Activated naive CD4-positive, alpha-beta T cell treated with anti-CD3 and anti-CD28 coated beads for 36 hours (primary cell): ENCODE results near the gene POLR2M. TPM values are rescaled to one million over a fixed set of nuclear protein-coding genes. Genes with fewer than 3 reads are reported as not detected.
A peak's percentile ranks its signal among the peaks of the same experiment; 100 is the strongest.

ENCODE experiments used
- CTCF ChIA-PET: fragments of 350-600 bp; sonication (Branson Sonifier 250); formaldehyde crosslinking; loops from one replicate; lab custom pipeline; 2021; ENCODE audit warnings: antibody characterized with exemption; lab: Charles Lee
- DNase-seq: peaks from one replicate; pipeline ENCODE4 v3.0.0-alpha.2; 2020
- H3K27ac Mint-ChIP-seq: one replicate; pipeline ENCODE4 v1.8.0; 2021; ENCODE audit warnings: mild to moderate bottlenecking, mixed read lengths
- H3K27me3 Mint-ChIP-seq: one replicate; pipeline ENCODE4 v1.8.0; 2021; ENCODE audit warnings: low read depth, mixed read lengths
- H3K36me3 Mint-ChIP-seq: one replicate; pipeline ENCODE4 v1.8.0; 2021; ENCODE audit warnings: low read depth, mixed read lengths
- H3K4me1 Mint-ChIP-seq: one replicate; pipeline ENCODE4 v1.8.0; 2021; ENCODE audit warnings: low read depth, mixed read lengths
- H3K4me3 Mint-ChIP-seq: one replicate; pipeline ENCODE4 v1.8.0; 2021; ENCODE audit warnings: mild to moderate bottlenecking, moderate library complexity, mixed read lengths
- H3K9me3 Mint-ChIP-seq: one replicate; pipeline ENCODE4 v1.8.0; 2021; ENCODE audit warnings: mixed read lengths
- intact Hi-C: fragments of 100-400 bp; cut with micrococcal nuclease; formaldehyde crosslinking; loops from one replicate; pipeline ENCODE4 v1.15.1; 2023
- total RNA-seq, 2 experiments: library from RNA; stranded (reverse); gene quantifications; one replicate each; pipeline ENCODE4 v1.2.3, GENCODE V29; 2021

Gene POLR2M
- 100 to 1,000 TPM; 107 to 114 TPM for total RNA-seq

- peaks cover 79% of the 10 kb centered on the region for H3K4me1 Mint-ChIP-seq
- peak within 1 kb of the TSS; percentile 93 for H3K27ac Mint-ChIP-seq
- DNase-seq = peak; percentile 98
- H3K4me3 Mint-ChIP-seq = peak within 1 kb of the TSS; percentile 90
- CTCF ChIA-PET = interaction anchor here (0.9 to 1.9 kb wide), 5 partner anchors 10 to 164 kb away, joined by 3 to 8 read pairs (median 4); no protein-coding TSS in a partner anchor
- peaks cover 33% of the 10 kb centered on the region for H3K36me3 Mint-ChIP-seq
- H3K9me3 Mint-ChIP-seq = no peaks in the 10 kb centered on the region
- intact Hi-C loops = loop anchor here (1.0 to 10.0 kb wide), 6 partner anchors 145 to 1982 kb away; partner anchors contain the start of genes BNIP2, RFX7, SLTM and ZNF280D
- H3K27me3 Mint-ChIP-seq = no peaks in the 10 kb centered on the region
Observed at GRCh38 chr15:57706405-57707209, at the start of gene POLR2M. Gene POLR2M, plus strand, starts transcription at chr15:57706714. Its CDS starts 129 bp downstream, at chr15:57706843.

GRCh38 chr15:57657619-57658018, 48.9 kb upstream of the POLR2M start:
- intact Hi-C loops = no loop called here
- no peaks in the 10 kb centered on the region for H3K9me3 Mint-ChIP-seq
- no peaks in the 10 kb centered on the region for H3K36me3 Mint-ChIP-seq
- CTCF ChIA-PET = interaction anchor here (2.1 kb wide), 1 partner anchor 97 kb away, joined by 8 read pairs; no protein-coding TSS in a partner anchor
- H3K27ac Mint-ChIP-seq = no peak overlapping the region
- H3K4me3 Mint-ChIP-seq = no peak overlapping the region
- DNase-seq = no peak
- no peaks in the 10 kb centered on the region for H3K4me1 Mint-ChIP-seq
- no peaks in the 10 kb centered on the region for H3K27me3 Mint-ChIP-seq

GRCh38 chr15:57662091-57662744, 44.3 kb upstream of the POLR2M start:
- no peaks in the 10 kb centered on the region for H3K36me3 Mint-ChIP-seq

GRCh38 chr15:57662802-57663201, 43.7 kb upstream of the POLR2M start:
- no peaks in the 10 kb centered on the region for H3K27me3 Mint-ChIP-seq
- no peak for DNase-seq
- no peaks in the 10 kb centered on the region for H3K9me3 Mint-ChIP-seq
- CTCF ChIA-PET = interaction anchor here (0.8 to 1.3 kb wide), 2 partner anchors 20 to 198 kb away, joined by 3 read pairs; no protein-coding TSS in a partner anchor
- no peaks in the 10 kb centered on the region for H3K4me1 Mint-ChIP-seq
- no peak overlapping the region for H3K27ac Mint-ChIP-seq
- no peaks in the 10 kb centered on the region for H3K36me3 Mint-ChIP-seq
- intact Hi-C loops = no loop called here
- H3K4me3 Mint-ChIP-seq = no peak overlapping the region

More at GRCh38 chr15:57662091-57662744, 44.3 kb upstream of the POLR2M start:
- intact Hi-C loops = no loop called here
- no peaks in the 10 kb centered on the region for H3K4me1 Mint-ChIP-seq
- no peak overlapping the region for H3K27ac Mint-ChIP-seq
- no peaks in the 10 kb centered on the region for H3K9me3 Mint-ChIP-seq
- CTCF ChIA-PET = interaction anchor here (0.8 to 1.3 kb wide), 2 partner anchors 20 to 198 kb away, joined by 3 read pairs; no protein-coding TSS in a partner anchor
- no peak for DNase-seq
- H3K27me3 Mint-ChIP-seq = no peaks in the 10 kb centered on the region
- no peak overlapping the region for H3K4me3 Mint-ChIP-seq

GRCh38 chr15:57663262-57663661, 43.3 kb upstream of the POLR2M start:
- intact Hi-C loops = no loop called here
- Mint-ChIP-seq H3K27me3 (no peaks in the 10 kb centered on the region), H3K36me3 (no peaks in the 10 kb centered on the region), H3K27ac (no peak overlapping the region), H3K9me3 (no peaks in the 10 kb centered on the region), H3K4me1 (no peaks in the 10 kb centered on the region), H3K4me3 (no peak overlapping the region)
- CTCF ChIA-PET = interaction anchor here (0.8 to 1.3 kb wide), 2 partner anchors 21 to 197 kb away, joined by 3 read pairs; no protein-coding TSS in a partner anchor
- no peak for DNase-seq

GRCh38 chr15:57665194-57665593, 41.3 kb upstream of the POLR2M start:
- Mint-ChIP-seq H3K4me1 (no peaks in the 10 kb centered on the region), H3K27me3 (no peaks in the 10 kb centered on the region), H3K4me3 (no peak overlapping the region), H3K36me3 (no peaks in the 10 kb centered on the region), H3K27ac (no peak overlapping the region), H3K9me3 (no peaks in the 10 kb centered on the region)
- no peak for DNase-seq
- intact Hi-C loops = no loop called here
- CTCF ChIA-PET = no interaction called here

GRCh38 chr15:57665939-57666338, 40.6 kb upstream of the POLR2M start:
- no peak overlapping the region for H3K27ac Mint-ChIP-seq
- DNase-seq = no peak
- H3K9me3 Mint-ChIP-seq = no peaks in the 10 kb centered on the region
- H3K27me3 Mint-ChIP-seq = no peaks in the 10 kb centered on the region
- H3K36me3 Mint-ChIP-seq = no peaks in the 10 kb centered on the region
- intact Hi-C loops = no loop called here
- CTCF ChIA-PET = no interaction called here
- H3K4me3 Mint-ChIP-seq = no peak overlapping the region
- H3K4me1 Mint-ChIP-seq = no peaks in the 10 kb centered on the region

GRCh38 chr15:57667171-57667849, 39.2 kb upstream of the POLR2M start:
- CTCF ChIA-PET = interaction anchor here (0.7 to 1.5 kb wide), 4 partner anchors 28 to 399 kb away, joined by 3 to 4 read pairs (median 3); no protein-coding TSS in a partner anchor
- Mint-ChIP-seq H3K9me3 (no peaks in the 10 kb centered on the region), H3K27me3 (no peaks in the 10 kb centered on the region), H3K4me3 (no peak overlapping the region), H3K36me3 (no peaks in the 10 kb centered on the region), H3K4me1 (no peaks in the 10 kb centered on the region), H3K27ac (no peak overlapping the region)
- DNase-seq = no peak
- intact Hi-C loops = no loop called here

GRCh38 chr15:57668016-57668415, 38.5 kb upstream of the POLR2M start:
- Mint-ChIP-seq H3K9me3 (no peaks in the 10 kb centered on the region), H3K36me3 (no peaks in the 10 kb centered on the region), H3K27me3 (no peaks in the 10 kb centered on the region), H3K27ac (no peak overlapping the region), H3K4me1 (no peaks in the 10 kb centered on the region), H3K4me3 (no peak overlapping the region)
- CTCF ChIA-PET = interaction anchor here (0.8 to 1.5 kb wide), 4 partner anchors 8 to 398 kb away, joined by 3 to 4 read pairs (median 3); no protein-coding TSS in a partner anchor
- intact Hi-C loops = no loop called here
- no peak for DNase-seq

- no peaks in the 10 kb centered on the region for H3K27me3 Mint-ChIP-seq
- intact Hi-C loops = no loop called here
- no peaks in the 10 kb centered on the region for H3K9me3 Mint-ChIP-seq
- H3K27ac Mint-ChIP-seq = no peak overlapping the region
- DNase-seq = no peak
- no peaks in the 10 kb centered on the region for H3K4me1 Mint-ChIP-seq
- CTCF ChIA-PET = interaction anchor here (0.6 to 0.7 kb wide), 3 partner anchors 11 to 694 kb away, joined by 3 read pairs; no protein-coding TSS in a partner anchor
- H3K36me3 Mint-ChIP-seq = no peaks in the 10 kb centered on the region
- no peak overlapping the region for H3K4me3 Mint-ChIP-seq
Observed at GRCh38 chr15:57671636-57672035, 34.9 kb upstream of the POLR2M start.

GRCh38 chr15:57675481-57676181, 30.9 kb upstream of the POLR2M start:
- no peak for DNase-seq
- no peak overlapping the region for H3K4me3 Mint-ChIP-seq
- H3K27me3 Mint-ChIP-seq = no peaks in the 10 kb centered on the region
- H3K4me1 Mint-ChIP-seq = peaks cover 7% of the 10 kb centered on the region
- no peaks in the 10 kb centered on the region for H3K9me3 Mint-ChIP-seq
- H3K27ac Mint-ChIP-seq = no peak overlapping the region
- intact Hi-C loops = no loop called here
- CTCF ChIA-PET = interaction anchor here (0.7 kb wide), 1 partner anchor 219 kb away, joined by 4 read pairs; no protein-coding TSS in a partner anchor
- no peaks in the 10 kb centered on the region for H3K36me3 Mint-ChIP-seq
